Psoas muscle (tissue), 8 donors: Measurements from ENCODE around the gene CDKN1B. TPM values are rescaled to one million over a fixed set of nuclear protein-coding genes. Genes with fewer than 3 reads are reported as not detected.

Experiments
- ATAC-seq, 4 donors: fragments of 200-7000 bp; cut with Tn5 transposase; one replicate each; pipeline ENCODE4 v1.9.1; 2020; ENCODE audit warnings: moderate library complexity in 3 of 4, mild to moderate bottlenecking in 2 of 4
- DNase-seq, 2 donors: peaks; one replicate each; pipeline ENCODE4 v3.0.0-alpha.2; 2020
- H3K27ac ChIP-seq: fragments of 200-600 bp; one replicate; pipeline ENCODE4 v1.8.0; 2022
- H3K27me3 ChIP-seq, 3 donors: fragments of 200-600 bp in 1 of 3; one replicate each; pipeline versions ENCODE4 v1.6.1 to v1.8.0; 2013 to 2022; ENCODE audit warnings: low read length in 2 of 3, mild to moderate bottlenecking in 2 of 3, moderate library complexity in 1 of 3; ENCODE audit not compliant: insufficient read depth in 3 of 3
- H3K36me3 ChIP-seq, 2 donors: fragments of 200-600 bp in 1 of 2; one replicate each; pipeline versions ENCODE4 v1.6.1 to v1.8.0; 2013 to 2022; ENCODE audit warnings: low read depth in 1 of 2, mild to moderate bottlenecking in 1 of 2, moderate library complexity in 1 of 2; ENCODE audit not compliant: insufficient read depth in 1 of 2
- H3K4me1 ChIP-seq: fragments of 200-600 bp; one replicate; pipeline ENCODE4 v1.8.0; 2022
- H3K4me3 ChIP-seq: fragments of 200-600 bp; one replicate; pipeline ENCODE4 v1.8.0; 2022; ENCODE audit warnings: mild to moderate bottlenecking
- H3K9me3 ChIP-seq: fragments of 200-600 bp; one replicate; pipeline ENCODE4 v1.8.0; 2022
- CTCF ChIP-seq: fragments of 200-600 bp; IDR thresholded peaks from one replicate; pipeline ENCODE4 v1.8.0; 2022; ENCODE audit warnings: antibody characterized with exemption
- WGBS, 3 donors: extraction: QIAGEN DNeasy Blood & Tissue Kit; methylation state at CpG; one replicate each; pipeline versions ENCODE4 v1.1.6 to v1.1.7; 2013; 5-methylcytosine and 5-hydroxymethylcytosine counted together
- intact Hi-C, 2 donors: fragments of 100-400 bp; cut with DNase I; formaldehyde crosslinking; loops; one replicate each; pipeline versions ENCODE4 v1.11.0 to v1.14.2; 2022
- polyA plus RNA-seq, 3 donors: library from polyadenylated mRNA; stranded (reverse); fragments of 200-250 nt; gene quantifications; one replicate each; pipeline ENCODE4 v1.2.3, GENCODE V29; 2013
- total RNA-seq, 4 donors: library from RNA; stranded (reverse); fragmentation: NEBNext Ultra II Directional in 2 of 4; extraction: Animal tissue kit (Norgen Biotek cat#: 25700) in 2 of 4; gene quantifications; one replicate each; pipeline versions ENCODE4 v1.2.1 to v1.2.4, GENCODE V29; 2021 to 2023
- donor health status: healthy with polysubstance abuse.
- donor health status: DM: no; HTN: no; CAD: no; lungs with moderate emphysema.
- donor health status: Bipolar disorder and iron deficiency.
- donor health status: healthy.
- donor health status: DM: yes; HTN: yes; CAD: no.
- donor health status: DM: no; HTN: no; CAD: no.
- donor health status: DM: no; HTN: no; CAD: no.
- donor health status: DM: yes; HTN: yes; CAD: no.

CDKN1B gene
- total and polyA plus RNA-seq, 7 donors: 20.7 to 62.8 (median 38.3) TPM

DNA sequence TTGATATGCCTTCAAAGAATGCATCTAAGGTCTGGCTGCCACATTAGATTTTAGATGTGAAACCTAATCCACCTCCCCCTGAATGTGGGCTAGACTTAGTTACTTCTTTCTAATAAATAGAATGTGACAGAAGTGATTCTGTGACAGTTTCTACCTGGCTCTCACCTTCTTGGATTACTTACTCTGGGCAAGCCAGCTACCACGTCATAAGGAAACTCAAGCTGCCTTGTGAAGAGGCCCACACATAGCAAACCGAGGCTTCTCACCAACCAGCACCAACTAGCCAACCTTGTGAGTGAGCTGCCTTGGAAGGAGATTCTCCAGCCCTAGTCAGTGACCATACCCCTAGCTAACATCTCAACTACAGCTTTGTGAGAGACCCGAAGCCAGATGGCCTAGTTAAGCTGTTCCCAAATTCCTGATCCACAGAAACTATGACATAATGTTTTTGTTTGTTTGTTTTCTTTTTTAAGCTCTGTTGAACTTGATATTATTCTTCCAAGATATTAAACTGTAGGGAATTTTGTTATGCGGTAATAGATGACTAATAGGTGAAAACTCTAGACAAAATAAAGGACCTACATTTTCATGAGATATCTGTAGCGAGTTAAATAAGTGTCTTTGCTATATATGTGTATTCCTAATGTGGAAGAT lies 27.4 kb upstream of the CDKN1B start:
- DNase-seq (no peak), ATAC-seq (peak in 1 of 4 donors; percentile 57)
- intact Hi-C loops: no loop called here
- Histone ChIP-seq H3K36me3 (no peaks in the 10 kb centered on the region), H3K27me3 (no peaks in the 10 kb centered on the region), H3K4me1 (no peaks in the 10 kb centered on the region), H3K4me3 (no peak overlapping the region), H3K9me3 (no peaks in the 10 kb centered on the region), H3K27ac (no peak overlapping the region)
- 41 to 54% (median 49%) methylated on average over 5 of the region's 5 CpGs for WGBS, 3 donors
- TF ChIP-seq CTCF: no peak

DNA sequence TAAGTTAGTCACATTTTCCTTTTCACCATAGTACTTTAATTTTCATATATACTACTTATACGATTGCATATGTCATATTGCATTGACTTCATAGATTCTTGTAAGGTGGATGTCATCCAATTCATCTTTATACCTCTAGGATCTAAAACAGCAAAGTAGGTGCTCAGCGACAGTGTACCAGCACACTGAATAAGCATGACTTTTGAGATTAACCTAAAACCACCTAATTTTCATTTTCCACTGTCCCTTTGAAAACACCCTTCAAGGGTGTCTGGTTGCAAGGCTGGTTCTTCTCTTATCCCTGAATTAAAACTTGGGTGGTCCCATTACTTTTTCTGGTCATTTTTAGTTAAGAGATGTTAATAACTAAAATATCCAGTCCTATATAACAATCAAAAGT lies 25.6 kb upstream of the CDKN1B start:
- Histone ChIP-seq H3K36me3 (no peaks in the 10 kb centered on the region), H3K4me1 (no peaks in the 10 kb centered on the region), H3K4me3 (no peak overlapping the region), H3K27me3 (no peaks in the 10 kb centered on the region), H3K27ac (no peak overlapping the region), H3K9me3 (no peaks in the 10 kb centered on the region)
- 84 to 92% (median 88%) methylated on average over 2 of the region's 2 CpGs for WGBS, 3 donors
- no peak for TF ChIP-seq CTCF
- DNase-seq (no peak), ATAC-seq (no peak)
- intact Hi-C loops: no loop called here

GRCh38 chr12:12693111-12693671 lies 24.0 kb upstream of the CDKN1B start:
- Histone ChIP-seq H3K27ac (no peak overlapping the region), H3K9me3 (no peaks in the 10 kb centered on the region), H3K4me3 (no peak overlapping the region), H3K4me1 (peaks cover 7% of the 10 kb centered on the region), H3K36me3 (no peaks in the 10 kb centered on the region), H3K27me3 (no peaks in the 10 kb centered on the region)
- ATAC-seq (no peak), DNase-seq (no peak)
- no peak for TF ChIP-seq CTCF
- WGBS, 3 donors: 79 to 87% (median 82%) methylated on average over 3 of the region's 3 CpGs
- intact Hi-C loops: no loop called here

- WGBS, 3 donors: 0 to 1% (median 1%) methylated on average over 29 of the region's 29 CpGs
- Histone ChIP-seq H3K36me3 (no peaks in the 10 kb centered on the region), H3K4me1 (peaks cover 7% of the 10 kb centered on the region), H3K9me3 (no peaks in the 10 kb centered on the region), H3K27ac (peak overlapping the region; percentile 94), H3K27me3 (no peaks in the 10 kb centered on the region), H3K4me3 (peak overlapping the region; percentile 69)
- intact Hi-C loops: loop anchor here in 1 of 2 donors (5.0 kb wide), 2 partner anchors 84 to 134 kb away; partner anchors contain the start of genes CREBL2 and DUSP16
- DNase-seq (peak; percentile 89 to 96), ATAC-seq (peak; percentile 90 to 97 (median 92))
- TF ChIP-seq CTCF: no peak
Measured at GRCh38 chr12:12696562-12697383, 20.4 kb upstream of the CDKN1B start.
